GM23338 (cell line): ENCODE measurements around the gene PTPRN2. TPM values are rescaled to one million over a fixed set of nuclear protein-coding genes. Genes with fewer than 3 reads are reported as not detected.

ENCODE experiments used
- ATAC-seq: fragments of 200-7000 bp; cut with Tn5 transposase; 3 replicates; pipeline ENCODE4 v1.9.1; 2020
- DNase-seq: peaks from one replicate; pipeline ENCODE4 v3.0.0-alpha.2; 2015; ENCODE audit warnings: low spot score
- H2AFZ ChIP-seq: fragments of 200-600 bp; sonication (generic); 2 replicates; pipeline ENCODE4 v1.8.0; 2016; ENCODE audit warnings: antibody characterized with exemption, mild to moderate bottlenecking, moderate library complexity
- H3F3A ChIP-seq: fragments of 200-600 bp; sonication (generic); replicated peaks from 2 replicates; pipeline ENCODE4 v1.8.0; 2017; ENCODE audit warnings: antibody characterized with exemption, mixed run types, low read depth
- H3K27ac ChIP-seq: fragments of 200-600 bp; sonication (generic); 2 replicates; pipeline ENCODE4 v1.6.1; 2016; ENCODE audit warnings: low read depth
- H3K27me3 ChIP-seq: fragments of 200-600 bp; sonication (generic); 2 replicates; pipeline ENCODE4 v1.8.0; 2016; ENCODE audit warnings: mild to moderate bottlenecking, mixed run types, moderate library complexity; ENCODE audit not compliant: insufficient read depth
- H3K36me3 ChIP-seq: fragments of 200-600 bp; sonication (generic); 2 replicates; pipeline ENCODE4 v1.8.0; 2016; ENCODE audit warnings: mild to moderate bottlenecking; ENCODE audit not compliant: insufficient read depth
- H3K4me1 ChIP-seq: fragments of 200-600 bp; sonication (generic); 2 replicates; pipeline ENCODE4 v1.8.0; 2016; ENCODE audit warnings: mild to moderate bottlenecking, moderate library complexity; ENCODE audit not compliant: insufficient read depth
- H3K4me2 ChIP-seq: fragments of 200-600 bp; sonication (generic); 2 replicates; pipeline ENCODE4 v1.7.1; 2017; ENCODE audit warnings: mixed run types
- H3K4me3 ChIP-seq: fragments of 200-600 bp; sonication (generic); 2 replicates; pipeline ENCODE4 v1.6.1; 2016; ENCODE audit warnings: mixed run types
- H3K79me2 ChIP-seq: fragments of 200-600 bp; sonication (generic); replicated peaks from 2 replicates; pipeline ENCODE4 v1.8.0; 2017; ENCODE audit warnings: mild to moderate bottlenecking; ENCODE audit not compliant: insufficient read depth
- H3K9me2 ChIP-seq: fragments of 200-600 bp; sonication (generic); 2 replicates; pipeline ENCODE4 v1.8.0; 2017; ENCODE audit not compliant: insufficient read depth
- H4K20me1 ChIP-seq: fragments of 200-600 bp; sonication (generic); replicated peaks from 2 replicates; pipeline ENCODE4 v1.8.0; 2017; ENCODE audit warnings: mild to moderate bottlenecking; ENCODE audit not compliant: insufficient read depth
- H3K27ac Mint-ChIP-seq: 2 replicates; pipeline ENCODE4 v1.8.0; 2020; ENCODE audit warnings: inconsistent platforms, mild to moderate bottlenecking, moderate library complexity, mixed read lengths
- H3K27me3 Mint-ChIP-seq: 3 replicates; pipeline ENCODE4 v1.8.0; 2022; ENCODE audit warnings: low read depth, mild to moderate bottlenecking, moderate library complexity, mixed read lengths, inconsistent platforms; ENCODE audit not compliant: insufficient read depth, poor library complexity
- H3K36me3 Mint-ChIP-seq: 3 replicates; pipeline ENCODE4 v1.8.0; 2021; ENCODE audit warnings: low read depth, mild to moderate bottlenecking, inconsistent platforms, moderate library complexity, mixed read lengths
- H3K4me1 Mint-ChIP-seq: 3 replicates; pipeline ENCODE4 v1.8.0; 2020; ENCODE audit warnings: mild to moderate bottlenecking, inconsistent platforms, mixed read lengths
- H3K4me3 Mint-ChIP-seq: 3 replicates; pipeline ENCODE4 v1.8.0; 2021; ENCODE audit warnings: moderate library complexity, mild to moderate bottlenecking, inconsistent platforms, mixed read lengths
- H3K9me3 Mint-ChIP-seq: 3 replicates; pipeline ENCODE4 v1.8.0; 2020; ENCODE audit warnings: moderate library complexity, mild to moderate bottlenecking, inconsistent platforms, mixed read lengths
- CREB1 ChIP-seq: fragments of 250-450 bp; sonication (Bioruptor Pico); IDR thresholded peaks from 2 replicates; pipeline ENCODE4 v1.5.0; 2020; ENCODE audit warnings: low read depth, mild to moderate bottlenecking, moderate library complexity
- CTCF ChIP-seq, 2 experiments: fragments of 200-600 bp in 1 of 2; sonication (generic) in 1 of 2; conservative IDR thresholded peaks; 2 replicates each; pipeline versions ENCODE4 v1.5.1 to v1.6.1; 2016 to 2017; ENCODE audit warnings: antibody characterized with exemption in 2 of 2, low read depth in 2 of 2, mild to moderate bottlenecking in 2 of 2, moderate library complexity in 1 of 2
- ETS1 ChIP-seq: IDR thresholded peaks from 2 replicates; pipeline ENCODE4 v1.6.1; 2016; ENCODE audit warnings: antibody characterized with exemption
- EZH2 ChIP-seq: fragments of 200-600 bp; sonication (generic); IDR thresholded peaks from one replicate; pipeline ENCODE4 v1.8.0; 2017; ENCODE audit warnings: antibody characterized with exemption, mild to moderate bottlenecking, low read depth; ENCODE audit not compliant: unreplicated experiment
- NANOG ChIP-seq: IDR thresholded peaks from 2 replicates; pipeline ENCODE4 v1.6.1; 2016; ENCODE audit warnings: antibody characterized with exemption, borderline replicate concordance
- POLR2AphosphoS5 ChIP-seq: IDR thresholded peaks from 2 replicates; pipeline ENCODE4 v1.6.1; 2016; ENCODE audit warnings: antibody characterized with exemption, low read depth
- REST ChIP-seq: IDR thresholded peaks from one replicate; pipeline ENCODE4 v1.6.1; 2018; ENCODE audit warnings: antibody characterized with exemption; ENCODE audit not compliant: unreplicated experiment
- STAT1 ChIP-seq: IDR thresholded peaks from one replicate; pipeline ENCODE4 v1.6.1; 2016; ENCODE audit warnings: antibody characterized with exemption; ENCODE audit not compliant: unreplicated experiment
- ZNF114 ChIP-seq: fragments of 250-450 bp; sonication (Bioruptor Pico); IDR thresholded peaks from 2 replicates; pipeline ENCODE4 v1.5.0; 2020; ENCODE audit warnings: mild to moderate bottlenecking, moderate library complexity
- ZNF331 ChIP-seq: fragments of 250-450 bp; sonication (Bioruptor Pico); IDR thresholded peaks from 2 replicates; pipeline ENCODE4 v1.5.0; 2020; ENCODE audit warnings: low read depth, mild to moderate bottlenecking, moderate library complexity
- polyA plus RNA-seq: library from polyadenylated mRNA; unstranded; fragments of >200 nt; fragmentation: Nextera tagmentation; extraction: Ambion mirVana; gene quantifications from 2 replicates; pipeline ENCODE4 v1.2.1, GENCODE V29; 2016
- total RNA-seq: library from RNA; depleted of rRNA; stranded (reverse); fragments of >200 nt; shearing (Covaris generic); gene quantifications from 2 replicates; pipeline ENCODE4 v1.2.3, GENCODE V29; 2014

PTPRN2 gene
- total and polyA plus RNA-seq, 2 experiments from 2014 or later = 0.87 to 4.0 TPM

- H2AFZ ChIP-seq = no peak overlapping the region
- TF ChIP-seq REST = no peak
- TF ChIP-seq POLR2AphosphoS5 = no peak
- no peak for TF ChIP-seq CREB1
- no peak for TF ChIP-seq EZH2
- no peak for TF ChIP-seq STAT1
- Mint-ChIP-seq H3K27ac (no peak overlapping the region), H3K27me3 (peaks cover 13% of the 10 kb centered on the region), H3K9me3 (peaks cover 85% of the 10 kb centered on the region), H3K4me1 (no peaks in the 10 kb centered on the region), H3K36me3 (peaks cover 52% of the 10 kb centered on the region), H3K4me3 (no peak overlapping the region)
- no peaks in the 10 kb centered on the region for H3K79me2 ChIP-seq
- H3K4me3 ChIP-seq = no peak overlapping the region
- no peaks in the 10 kb centered on the region for H3K4me1 ChIP-seq
- DNase-seq (no peak), ATAC-seq (no peak)
- no peak overlapping the region for H3K4me2 ChIP-seq
- no peaks in the 10 kb centered on the region for H3K9me2 ChIP-seq
- no peaks in the 10 kb centered on the region for H4K20me1 ChIP-seq
- no peak overlapping the region for H3K27ac ChIP-seq
- no peaks in the 10 kb centered on the region for H3F3A ChIP-seq
- H3K36me3 ChIP-seq = no peaks in the 10 kb centered on the region
- no peaks in the 10 kb centered on the region for H3K27me3 ChIP-seq
Measured at GRCh38 chr7:157873664-157874063, 714.0 kb downstream of the PTPRN2 start.

- H3K27ac Mint-ChIP-seq = no peak overlapping the region
- H3K9me3 Mint-ChIP-seq = peaks cover 90% of the 10 kb centered on the region
- ATAC-seq = no peak
- TF ChIP-seq CTCF (conservative IDR thresholded peaks at IDR 0.05; ENCODE audit: low read depth in 2 of 2) (no peak), EZH2 (no peak), ZNF331 (CRISPR knock-in tag) (no peak), ZNF114 (CRISPR knock-in tag) (no peak), ETS1 (no peak), NANOG (no peak), STAT1 (no peak)
Measured at GRCh38 chr7:157873181-157873580, 714.4 kb downstream of the PTPRN2 start.

More at GRCh38 chr7:157873181-157873580, 714.4 kb downstream of the PTPRN2 start:
- no peaks in the 10 kb centered on the region for H3K4me1 Mint-ChIP-seq
- H3K4me3 Mint-ChIP-seq = no peak overlapping the region
- Histone ChIP-seq H3K9me2 (no peaks in the 10 kb centered on the region), H4K20me1 (no peaks in the 10 kb centered on the region), H3K27me3 (no peaks in the 10 kb centered on the region), H3K27ac (no peak overlapping the region), H3K4me1 (no peaks in the 10 kb centered on the region), H3F3A (no peaks in the 10 kb centered on the region), H3K79me2 (no peaks in the 10 kb centered on the region), H3K36me3 (no peaks in the 10 kb centered on the region), H3K4me2 (no peak overlapping the region), H2AFZ (no peak overlapping the region), H3K4me3 (no peak overlapping the region)
- peaks cover 13% of the 10 kb centered on the region for H3K27me3 Mint-ChIP-seq
- H3K36me3 Mint-ChIP-seq = peaks cover 54% of the 10 kb centered on the region
- no peak for DNase-seq
